Stimulated activated naive CD8-positive, alpha-beta T cell treated with anti-CD3 and anti-CD28 coated beads, Interleukin-15, Interleukin-2, amounts not matched to agents 100 ng/mL and 50 ng/mL, for 24 hours (primary cell): ENCODE data around the gene ALG11.
A peak's percentile ranks its signal among the peaks of the same experiment; 100 is the strongest.
"Not testable (repeated sequence)": the region's sequence is repeated elsewhere in the genome, so short reads cannot be mapped to it uniquely, and the experiment has no call there.

Source experiments
- H3K27ac Mint-ChIP-seq: one replicate; pipeline ENCODE4 v1.8.0; 2021; ENCODE audit warnings: mild to moderate bottlenecking, mixed read lengths
- H3K27me3 Mint-ChIP-seq: one replicate; pipeline ENCODE4 v1.8.0; 2021; ENCODE audit warnings: mixed read lengths
- H3K36me3 Mint-ChIP-seq: one replicate; pipeline ENCODE4 v1.8.0; 2021; ENCODE audit warnings: low read depth, mixed read lengths
- H3K4me1 Mint-ChIP-seq: one replicate; pipeline ENCODE4 v1.8.0; 2021; ENCODE audit warnings: low read depth, mixed read lengths
- H3K4me3 Mint-ChIP-seq: one replicate; pipeline ENCODE4 v1.8.0; 2021; ENCODE audit warnings: mild to moderate bottlenecking, mixed read lengths
- H3K9me3 Mint-ChIP-seq: one replicate; pipeline ENCODE4 v1.8.0; 2021; ENCODE audit warnings: mixed read lengths

Gene ALG11

DNA sequence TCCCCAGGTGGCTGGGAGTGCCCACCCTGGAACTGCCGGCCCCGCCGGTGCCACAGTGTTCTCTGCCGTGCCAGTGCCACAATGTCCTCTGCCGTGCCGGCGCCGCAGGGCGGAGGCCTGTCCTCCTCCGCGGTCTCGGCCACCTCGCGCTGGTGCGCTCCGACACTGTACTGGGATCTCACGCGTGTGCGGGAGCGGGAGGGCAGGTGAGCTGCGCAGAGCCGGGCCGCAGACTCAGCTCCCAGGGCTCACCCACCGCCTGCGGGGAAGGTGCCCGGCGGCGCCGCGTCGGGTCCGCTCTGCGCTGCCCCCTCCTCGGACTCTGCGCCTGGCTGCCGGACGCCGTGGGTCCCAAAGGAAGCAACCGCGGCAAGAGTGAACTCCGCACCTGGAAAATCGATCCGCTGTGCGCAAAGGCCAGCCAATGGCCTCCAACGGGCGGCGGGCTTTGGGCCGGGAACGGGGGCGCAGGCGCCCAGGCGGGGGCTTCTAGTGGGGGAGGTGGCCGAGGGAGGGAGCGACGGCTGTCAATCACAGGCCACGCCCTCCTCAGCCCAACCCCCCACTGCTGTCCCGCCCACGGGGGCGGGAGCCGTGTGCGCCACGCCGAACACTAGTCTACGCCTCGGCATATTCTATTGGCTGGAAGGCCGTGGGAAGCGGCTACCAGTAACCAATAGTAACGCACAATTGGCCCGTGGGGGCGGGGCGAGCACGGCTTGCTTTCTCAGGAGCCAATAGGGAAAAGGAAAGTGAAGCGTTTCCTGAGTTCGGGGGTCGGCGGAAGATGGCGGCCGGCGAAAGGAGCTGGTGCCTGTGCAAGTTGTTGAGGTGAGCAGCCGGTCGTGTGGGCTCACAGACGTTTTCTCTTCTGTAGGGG lies at the start of gene ALG11:
Gene ALG11, plus strand, starts transcription at position 767 of the 880 bp plus-strand sequence. Its CDS starts 21 bp downstream, at position 788.
- peaks cover 21% of the 10 kb centered on the region for H3K4me1 Mint-ChIP-seq
- peak within 1 kb of the TSS; percentile 100 for H3K4me3 Mint-ChIP-seq
- no peaks in the 10 kb centered on the region for H3K9me3 Mint-ChIP-seq
- H3K27ac Mint-ChIP-seq: peak within 1 kb of the TSS; percentile 95
- peaks cover 12% of the 10 kb centered on the region for H3K36me3 Mint-ChIP-seq
- H3K27me3 Mint-ChIP-seq: peaks cover 32% of the 10 kb centered on the region

DNA sequence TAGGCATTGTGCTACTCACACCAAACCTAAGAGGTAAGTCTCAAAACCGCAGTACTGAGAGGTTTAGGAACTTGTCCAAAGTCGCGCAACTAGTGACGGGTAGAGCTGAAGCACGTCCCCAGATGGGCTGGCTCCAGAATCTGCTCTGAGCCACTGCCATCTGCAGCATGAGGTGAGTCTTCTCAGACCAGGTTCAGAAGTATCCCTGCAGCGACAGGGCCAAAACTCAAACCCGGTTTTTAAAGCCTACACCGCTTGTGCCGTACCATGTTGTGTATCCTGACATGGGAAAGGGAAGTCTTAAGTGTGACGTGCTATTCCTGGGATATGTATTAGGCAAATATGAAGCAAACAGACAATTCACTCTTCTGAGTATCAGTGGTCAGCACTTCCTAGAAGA lies 46.0 kb upstream of the ALG11 start:
- no peaks in the 10 kb centered on the region for H3K36me3 Mint-ChIP-seq
- H3K4me3 Mint-ChIP-seq: no peak overlapping the region
- H3K9me3 Mint-ChIP-seq: no peaks in the 10 kb centered on the region
- H3K27me3 Mint-ChIP-seq: no peaks in the 10 kb centered on the region
- peaks cover 24% of the 10 kb centered on the region for H3K4me1 Mint-ChIP-seq
- H3K27ac Mint-ChIP-seq: no peak overlapping the region

DNA sequence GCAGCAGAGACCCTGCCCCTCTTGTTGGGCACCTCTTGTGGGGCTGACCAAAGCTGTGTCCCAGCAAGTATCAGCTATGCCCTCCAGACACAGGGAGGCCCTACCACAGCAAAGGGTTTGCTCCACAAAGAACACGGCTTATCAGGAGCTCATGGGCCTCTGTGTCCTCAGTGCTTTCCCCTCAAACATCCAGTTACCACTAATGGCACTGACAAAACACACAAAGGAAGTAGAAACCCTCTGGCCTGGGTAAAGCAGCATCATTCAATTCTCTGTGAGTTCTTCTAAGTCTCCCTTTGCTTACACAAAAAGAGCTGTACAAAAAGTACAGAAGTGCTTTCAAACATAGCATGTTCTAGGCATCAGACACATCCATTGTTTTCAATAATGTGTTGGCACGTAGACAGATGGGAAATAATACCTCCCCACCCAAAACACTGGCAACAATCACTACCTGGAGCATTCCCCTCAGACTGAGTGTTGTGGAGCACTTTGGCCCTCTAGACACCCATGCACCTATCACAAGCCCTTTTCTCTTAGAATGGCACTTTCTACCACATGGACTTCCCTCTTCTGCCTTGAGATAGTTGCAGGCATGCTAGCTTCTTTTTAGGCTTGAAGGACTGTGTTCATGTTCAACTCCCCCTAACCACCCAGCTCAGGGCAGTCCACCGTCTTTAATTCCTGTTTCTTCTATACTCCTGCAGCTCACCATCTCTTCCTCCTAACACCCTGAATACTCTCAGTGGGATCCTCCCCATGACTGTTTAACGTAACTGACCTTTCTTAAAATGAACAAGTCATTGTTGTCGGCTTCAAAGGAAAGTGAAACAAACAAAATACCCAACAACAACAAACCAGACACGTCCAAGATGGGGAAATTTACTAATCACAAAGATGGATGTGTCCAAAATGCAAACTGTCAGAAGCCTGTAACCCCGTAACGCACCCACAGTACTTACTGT lies 44.4 kb upstream of the ALG11 start:
- H3K36me3 Mint-ChIP-seq: no peaks in the 10 kb centered on the region
- H3K4me3 Mint-ChIP-seq: no peak overlapping the region
- H3K27ac Mint-ChIP-seq: no peak overlapping the region
- peaks cover 24% of the 10 kb centered on the region for H3K4me1 Mint-ChIP-seq
- H3K9me3 Mint-ChIP-seq: no peaks in the 10 kb centered on the region
- H3K27me3 Mint-ChIP-seq: no peaks in the 10 kb centered on the region

GRCh38 chr13:51970349-51970748 lies 41.8 kb upstream of the ALG11 start:
- Mint-ChIP-seq H3K9me3 (no peaks in the 10 kb centered on the region), H3K27me3 (no peaks in the 10 kb centered on the region), H3K4me3 (no peak overlapping the region), H3K36me3 (no peaks in the 10 kb centered on the region), H3K4me1 (peaks cover 24% of the 10 kb centered on the region), H3K27ac (no peak overlapping the region)

DNA sequence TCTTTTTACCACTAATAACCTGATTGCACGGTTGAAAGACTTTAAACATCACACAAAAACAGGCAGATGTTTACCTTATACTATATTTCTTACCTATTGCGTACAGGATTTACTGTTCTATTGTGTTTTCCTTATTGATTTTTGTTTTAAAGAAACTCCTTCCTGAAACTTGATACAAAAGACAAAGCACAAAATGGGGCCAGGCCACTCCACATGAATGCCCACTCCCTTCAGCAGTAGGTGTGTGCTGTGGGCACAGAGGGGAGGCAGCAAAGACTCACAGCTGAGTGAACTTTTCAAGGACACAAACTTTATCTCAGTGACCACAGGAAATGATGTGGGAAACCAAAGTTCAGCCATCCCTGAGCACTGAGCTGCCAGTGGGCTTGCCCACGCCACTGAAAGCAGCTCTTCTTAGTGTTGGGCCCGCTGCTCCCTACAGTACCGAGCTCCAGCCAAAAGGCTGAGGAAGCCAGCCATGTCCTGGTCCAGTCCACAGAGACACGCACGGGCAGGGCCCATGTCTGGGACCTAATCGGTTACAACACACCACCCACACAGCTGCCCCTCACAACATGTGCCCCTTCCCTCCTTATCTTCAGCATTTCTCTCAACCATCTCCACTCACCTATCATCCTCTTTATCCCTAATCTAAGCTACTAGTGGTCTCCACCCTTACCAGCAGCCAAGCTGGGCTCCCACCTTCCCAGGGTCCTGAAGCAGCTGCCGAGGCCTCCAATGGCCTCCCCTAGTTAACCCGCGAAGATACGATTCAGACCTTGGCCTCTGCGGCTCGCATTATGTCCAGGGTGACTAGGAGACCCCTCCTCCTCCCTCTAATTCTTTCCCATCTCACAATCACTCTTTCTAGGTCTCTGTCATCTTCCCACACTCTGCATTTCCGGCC lies 40.4 kb upstream of the ALG11 start:
- peaks cover 20% of the 10 kb centered on the region for H3K4me1 Mint-ChIP-seq
- no peak overlapping the region for H3K4me3 Mint-ChIP-seq
- peak overlapping the region; percentile 53 for H3K27ac Mint-ChIP-seq
- no peaks in the 10 kb centered on the region for H3K9me3 Mint-ChIP-seq
- H3K36me3 Mint-ChIP-seq: no peaks in the 10 kb centered on the region
- H3K27me3 Mint-ChIP-seq: no peaks in the 10 kb centered on the region

DNA sequence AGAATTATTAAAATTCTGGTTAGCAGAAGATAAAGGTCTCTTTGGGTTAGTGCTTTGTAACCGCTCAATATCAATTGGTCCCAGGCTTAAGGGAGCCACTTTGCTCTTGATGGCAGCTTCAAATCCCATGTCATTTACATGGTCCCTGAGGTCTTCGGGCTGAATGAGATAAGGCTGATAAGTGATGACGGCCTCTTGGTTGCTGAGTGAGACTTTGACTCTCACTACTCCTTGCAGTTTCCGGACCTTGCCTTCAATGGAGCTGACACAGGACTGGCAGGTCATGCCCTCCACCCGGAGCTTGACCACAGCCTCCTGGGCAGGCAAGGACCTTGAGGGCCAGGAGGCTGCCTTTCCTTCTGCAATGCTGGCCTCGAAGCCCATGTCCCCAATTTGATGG lies 37.7 kb upstream of the ALG11 start:
- H3K27ac Mint-ChIP-seq: no peak overlapping the region
- no peaks in the 10 kb centered on the region for H3K36me3 Mint-ChIP-seq
- no peak overlapping the region for H3K4me3 Mint-ChIP-seq
- peaks cover 8% of the 10 kb centered on the region for H3K4me1 Mint-ChIP-seq
- no peaks in the 10 kb centered on the region for H3K9me3 Mint-ChIP-seq
- H3K27me3 Mint-ChIP-seq: no peaks in the 10 kb centered on the region

- no peaks in the 10 kb centered on the region for H3K36me3 Mint-ChIP-seq
These were observed 35.8 kb upstream of the ALG11 start for GRCh38 chr13:51976423-51976822.

GRCh38 chr13:51976890-51977289 lies 35.3 kb upstream of the ALG11 start:
- no peaks in the 10 kb centered on the region for H3K9me3 Mint-ChIP-seq
- H3K27ac Mint-ChIP-seq: no peak overlapping the region
- no peaks in the 10 kb centered on the region for H3K4me1 Mint-ChIP-seq
- H3K36me3 Mint-ChIP-seq: no peaks in the 10 kb centered on the region
- no peaks in the 10 kb centered on the region for H3K27me3 Mint-ChIP-seq
- H3K4me3 Mint-ChIP-seq: no peak overlapping the region

More at GRCh38 chr13:51976423-51976822, 35.8 kb upstream of the ALG11 start:
- no peaks in the 10 kb centered on the region for H3K27me3 Mint-ChIP-seq
- H3K27ac Mint-ChIP-seq: no peak overlapping the region
- no peak overlapping the region for H3K4me3 Mint-ChIP-seq
- H3K4me1 Mint-ChIP-seq: no peaks in the 10 kb centered on the region
- no peaks in the 10 kb centered on the region for H3K9me3 Mint-ChIP-seq

- Mint-ChIP-seq H3K27ac (no peak overlapping the region), H3K4me1 (no peaks in the 10 kb centered on the region), H3K27me3 (no peaks in the 10 kb centered on the region), H3K9me3 (no peaks in the 10 kb centered on the region), H3K36me3 (no peaks in the 10 kb centered on the region), H3K4me3 (no peak overlapping the region)
These were observed 34.6 kb upstream of the ALG11 start for GRCh38 chr13:51977625-51978024.

DNA sequence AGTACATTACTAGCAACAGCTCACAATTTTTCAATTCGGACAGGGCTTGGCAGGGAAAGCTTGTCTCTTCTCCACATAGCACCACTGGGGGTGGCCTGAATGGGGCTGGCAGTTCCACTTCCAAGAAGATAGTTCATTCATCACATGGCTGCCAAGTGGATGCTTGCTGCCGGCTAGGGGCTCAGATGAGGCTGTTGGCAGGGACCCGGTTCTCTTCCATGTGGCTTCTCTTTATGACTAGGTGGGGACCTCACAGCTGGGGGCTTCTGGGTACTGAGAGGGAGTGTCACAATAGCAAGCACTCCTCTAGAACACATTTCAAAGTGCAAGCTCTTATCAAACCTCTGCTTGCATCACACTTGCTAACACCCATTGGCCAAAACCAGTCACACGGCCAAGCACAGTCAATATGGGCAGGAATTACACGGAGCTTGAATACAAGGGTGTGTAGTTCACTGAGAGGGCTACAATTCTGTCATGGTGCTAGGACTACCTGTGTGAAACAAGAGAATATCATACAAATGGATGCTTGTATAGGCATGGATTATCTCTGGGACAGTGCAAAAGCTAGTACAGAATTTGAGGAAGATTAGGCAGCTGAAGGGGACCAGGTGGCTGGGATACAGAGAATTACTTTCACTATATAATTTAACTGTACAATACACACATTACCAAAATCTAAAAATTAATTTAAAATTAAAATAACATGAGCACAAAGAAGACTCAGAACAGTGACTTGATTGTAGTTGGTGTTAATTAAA lies 33.2 kb upstream of the ALG11 start:
- no peak overlapping the region for H3K4me3 Mint-ChIP-seq
- H3K9me3 Mint-ChIP-seq: peaks cover 3% of the 10 kb centered on the region
- H3K27ac Mint-ChIP-seq: no peak overlapping the region
- no peaks in the 10 kb centered on the region for H3K4me1 Mint-ChIP-seq
- H3K36me3 Mint-ChIP-seq: no peaks in the 10 kb centered on the region
- H3K27me3 Mint-ChIP-seq: peaks cover under 1% of the 10 kb centered on the region

- H3K4me1 Mint-ChIP-seq: no peaks in the 10 kb centered on the region
- H3K36me3 Mint-ChIP-seq: no peaks in the 10 kb centered on the region
- peaks cover 7% of the 10 kb centered on the region for H3K9me3 Mint-ChIP-seq
- no peak overlapping the region for H3K27ac Mint-ChIP-seq
- no peak overlapping the region for H3K4me3 Mint-ChIP-seq
- H3K27me3 Mint-ChIP-seq: peaks cover 5% of the 10 kb centered on the region
These were observed 31.3 kb upstream of the ALG11 start for GRCh38 chr13:51980908-51981307.

GRCh38 chr13:51981355-51981754 lies 30.8 kb upstream of the ALG11 start:
- Mint-ChIP-seq H3K27me3 (peaks cover 5% of the 10 kb centered on the region), H3K9me3 (peaks cover 7% of the 10 kb centered on the region), H3K4me1 (no peaks in the 10 kb centered on the region), H3K4me3 (no peak overlapping the region), H3K27ac (no peak overlapping the region), H3K36me3 (no peaks in the 10 kb centered on the region)

GRCh38 chr13:51983292-51983691 lies 28.9 kb upstream of the ALG11 start:
- H3K4me1 Mint-ChIP-seq, H3K4me3 Mint-ChIP-seq, H3K9me3 Mint-ChIP-seq, H3K36me3 Mint-ChIP-seq, H3K27me3 Mint-ChIP-seq, H3K27ac Mint-ChIP-seq: not testable (repeated sequence)

- not testable (repeated sequence) for H3K27ac Mint-ChIP-seq, H3K4me3 Mint-ChIP-seq, H3K9me3 Mint-ChIP-seq, H3K36me3 Mint-ChIP-seq, H3K27me3 Mint-ChIP-seq, H3K4me1 Mint-ChIP-seq
These were observed 27.3 kb upstream of the ALG11 start for GRCh38 chr13:51984904-51985303.
